ENCODE measurements around the gene GRIK3.

The GRIK3 gene

GRCh38 chr1:36925251-36925650, 109.1 kb downstream of the GRIK3 start:
- TF ChIP-seq, protein P1, sequence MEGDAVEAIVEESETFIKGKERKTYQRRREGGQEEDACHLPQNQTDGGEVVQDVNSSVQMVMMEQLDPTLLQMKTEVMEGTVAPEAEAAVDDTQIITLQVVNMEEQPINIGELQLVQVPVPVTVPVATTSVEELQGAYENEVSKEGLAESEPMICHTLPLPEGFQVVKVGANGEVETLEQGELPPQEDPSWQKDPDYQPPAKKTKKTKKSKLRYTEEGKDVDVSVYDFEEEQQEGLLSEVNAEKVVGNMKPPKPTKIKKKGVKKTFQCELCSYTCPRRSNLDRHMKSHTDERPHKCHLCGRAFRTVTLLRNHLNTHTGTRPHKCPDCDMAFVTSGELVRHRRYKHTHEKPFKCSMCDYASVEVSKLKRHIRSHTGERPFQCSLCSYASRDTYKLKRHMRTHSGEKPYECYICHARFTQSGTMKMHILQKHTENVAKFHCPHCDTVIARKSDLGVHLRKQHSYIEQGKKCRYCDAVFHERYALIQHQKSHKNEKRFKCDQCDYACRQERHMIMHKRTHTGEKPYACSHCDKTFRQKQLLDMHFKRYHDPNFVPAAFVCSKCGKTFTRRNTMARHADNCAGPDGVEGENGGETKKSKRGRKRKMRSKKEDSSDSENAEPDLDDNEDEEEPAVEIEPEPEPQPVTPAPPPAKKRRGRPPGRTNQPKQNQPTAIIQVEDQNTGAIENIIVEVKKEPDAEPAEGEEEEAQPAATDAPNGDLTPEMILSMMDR (IDR thresholded peaks at IDR 0.05; ENCODE audit: low read depth, low read length): no peak
- no peak for TF ChIP-seq EZH2phosphoT487 (IDR thresholded peaks at IDR 0.05; ENCODE audit: low read depth)
- Histone ChIP-seq H3K4me3 (ENCODE audit: low read length) (no peak overlapping the region), H4K20me1 (ENCODE audit: insufficient read depth, low read length) (0 out of 2 replicates have a peak, but pooled peaks cover 4% of the 10 kb centered on the region), H2AFZ (ENCODE audit: low read depth, low read length) (no peak overlapping the region), H3K27ac (ENCODE audit: low read length) (no peak overlapping the region), H3K27me3 (ENCODE audit: low read depth, low read length) (no peaks in the 10 kb centered on the region), H3K4me1 (ENCODE audit: low read length) (no peaks in the 10 kb centered on the region), H3K36me3 (replicated peaks; ENCODE audit: low read depth, low read length) (no peaks in the 10 kb centered on the region), H3K9me3 (ENCODE audit: insufficient read depth, low read length) (no peaks in the 10 kb centered on the region), H3K4me2 (ENCODE audit: low read length) (no peak overlapping the region), H3K9ac (ENCODE audit: low read length) (no peak overlapping the region), H3K79me2 (ENCODE audit: low read length) (no peaks in the 10 kb centered on the region)

GRCh38 chr1:36924282-36924811, 110.0 kb downstream of the GRIK3 start:
- H3K27me3 ChIP-seq (ENCODE audit: low read depth, low read length): no peaks in the 10 kb centered on the region

GRCh38 chr1:36922593-36923426, 111.5 kb downstream of the GRIK3 start:
- H4K20me1 ChIP-seq (ENCODE audit: insufficient read depth, low read length): 0 out of 2 replicates have a peak, but pooled peaks cover 4% of the 10 kb centered on the region
- H3K27ac ChIP-seq (ENCODE audit: low read length): no peak overlapping the region
- no peak overlapping the region for H3K9ac ChIP-seq (ENCODE audit: low read length)
- no peaks in the 10 kb centered on the region for H3K27me3 ChIP-seq (ENCODE audit: low read depth, low read length)
- no peak overlapping the region for H3K4me2 ChIP-seq (ENCODE audit: low read length)
- H3K9me3 ChIP-seq (ENCODE audit: insufficient read depth, low read length): no peaks in the 10 kb centered on the region
- 0 out of 2 replicates have a peak, but pooled peaks cover 4% of the 10 kb centered on the region for H3K4me1 ChIP-seq (ENCODE audit: low read length)
- H3K79me2 ChIP-seq (ENCODE audit: low read length): no peaks in the 10 kb centered on the region
- no peak overlapping the region for H2AFZ ChIP-seq (ENCODE audit: low read depth, low read length)
- no peak for TF ChIP-seq EZH2phosphoT487 (IDR thresholded peaks at IDR 0.05; ENCODE audit: low read depth)
- TF ChIP-seq, protein P1 (IDR thresholded peaks at IDR 0.05; ENCODE audit: low read depth, low read length): no peak
- H3K4me3 ChIP-seq (ENCODE audit: low read length): no peak overlapping the region
- no peaks in the 10 kb centered on the region for H3K36me3 ChIP-seq (replicated peaks; ENCODE audit: low read depth, low read length)

More at GRCh38 chr1:36924282-36924811, 110.0 kb downstream of the GRIK3 start:
- Histone ChIP-seq H3K79me2 (ENCODE audit: low read length) (no peaks in the 10 kb centered on the region), H4K20me1 (ENCODE audit: insufficient read depth, low read length) (0 out of 2 replicates have a peak, but pooled peaks cover 4% of the 10 kb centered on the region), H3K27ac (ENCODE audit: low read length) (no peak overlapping the region), H3K36me3 (replicated peaks; ENCODE audit: low read depth, low read length) (no peaks in the 10 kb centered on the region), H3K4me2 (ENCODE audit: low read length) (no peak overlapping the region), H3K9ac (ENCODE audit: low read length) (no peak overlapping the region), H3K9me3 (ENCODE audit: insufficient read depth, low read length) (no peaks in the 10 kb centered on the region), H3K4me3 (ENCODE audit: low read length) (no peak overlapping the region), H3K4me1 (ENCODE audit: low read length) (no peaks in the 10 kb centered on the region), H2AFZ (ENCODE audit: low read depth, low read length) (no peak overlapping the region)
- no peak for TF ChIP-seq EZH2phosphoT487 (IDR thresholded peaks at IDR 0.05; ENCODE audit: low read depth)
- TF ChIP-seq, protein P1 (IDR thresholded peaks at IDR 0.05; ENCODE audit: low read depth, low read length): no peak

DNA sequence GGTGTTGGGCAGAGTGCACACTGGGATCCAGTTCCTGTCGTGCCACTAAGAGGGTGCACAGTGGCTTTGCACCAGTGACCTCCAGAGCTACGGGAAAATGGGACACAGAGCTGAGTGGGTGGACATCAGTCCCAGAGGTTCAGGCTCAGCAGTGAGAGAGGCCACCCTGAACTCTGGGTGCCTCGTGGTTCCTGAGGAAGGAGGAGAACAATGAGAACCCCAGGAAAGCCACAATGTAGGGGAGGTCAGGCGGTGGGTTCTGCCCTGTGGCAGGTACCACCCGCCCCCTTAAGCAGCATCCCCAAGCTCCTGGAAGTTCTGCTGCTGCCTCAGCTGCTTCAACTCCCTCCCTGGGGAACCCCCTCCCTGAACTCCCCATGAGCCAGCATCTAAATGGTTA, 112.2 kb downstream of the GRIK3 start:
- TF ChIP-seq EZH2phosphoT487 (IDR thresholded peaks at IDR 0.05; ENCODE audit: low read depth): no peak
- TF ChIP-seq, protein P1 (IDR thresholded peaks at IDR 0.05; ENCODE audit: low read depth, low read length): no peak
- H3K4me2 ChIP-seq (ENCODE audit: low read length): no peak overlapping the region
- 0 out of 2 replicates have a peak, but pooled peaks cover 4% of the 10 kb centered on the region for H4K20me1 ChIP-seq (ENCODE audit: insufficient read depth, low read length)
- H3K4me3 ChIP-seq (ENCODE audit: low read length): no peak overlapping the region
- H2AFZ ChIP-seq (ENCODE audit: low read depth, low read length): no peak overlapping the region
- no peaks in the 10 kb centered on the region for H3K9me3 ChIP-seq (ENCODE audit: insufficient read depth, low read length)
- H3K36me3 ChIP-seq (replicated peaks; ENCODE audit: low read depth, low read length): no peaks in the 10 kb centered on the region
- no peaks in the 10 kb centered on the region for H3K79me2 ChIP-seq (ENCODE audit: low read length)
- H3K9ac ChIP-seq (ENCODE audit: low read length): no peak overlapping the region
- H3K27me3 ChIP-seq (ENCODE audit: low read depth, low read length): no peaks in the 10 kb centered on the region
- 0 out of 2 replicates have a peak, but pooled peaks cover 7% of the 10 kb centered on the region for H3K4me1 ChIP-seq (ENCODE audit: low read length)
- H3K27ac ChIP-seq (ENCODE audit: low read length): no peak overlapping the region
